DMS 273 treated with DMSO at 0.1 percent for 48 hours (cell line): ENCODE data around the gene GPR17.

ENCODE experiments used
- DNase-seq: peaks from one replicate; lab custom pipeline; 2025; lab: John Stamatoyannopoulos, UW

GPR17 gene

GRCh38 chr2:127654838-127655175 is 8.9 kb downstream of the GPR17 start:
- no peak for DNase-seq

- DNase-seq, result no peak
Observed at GRCh38 chr2:127655209-127656073, 9.5 kb downstream of the GPR17 start.

DNA sequence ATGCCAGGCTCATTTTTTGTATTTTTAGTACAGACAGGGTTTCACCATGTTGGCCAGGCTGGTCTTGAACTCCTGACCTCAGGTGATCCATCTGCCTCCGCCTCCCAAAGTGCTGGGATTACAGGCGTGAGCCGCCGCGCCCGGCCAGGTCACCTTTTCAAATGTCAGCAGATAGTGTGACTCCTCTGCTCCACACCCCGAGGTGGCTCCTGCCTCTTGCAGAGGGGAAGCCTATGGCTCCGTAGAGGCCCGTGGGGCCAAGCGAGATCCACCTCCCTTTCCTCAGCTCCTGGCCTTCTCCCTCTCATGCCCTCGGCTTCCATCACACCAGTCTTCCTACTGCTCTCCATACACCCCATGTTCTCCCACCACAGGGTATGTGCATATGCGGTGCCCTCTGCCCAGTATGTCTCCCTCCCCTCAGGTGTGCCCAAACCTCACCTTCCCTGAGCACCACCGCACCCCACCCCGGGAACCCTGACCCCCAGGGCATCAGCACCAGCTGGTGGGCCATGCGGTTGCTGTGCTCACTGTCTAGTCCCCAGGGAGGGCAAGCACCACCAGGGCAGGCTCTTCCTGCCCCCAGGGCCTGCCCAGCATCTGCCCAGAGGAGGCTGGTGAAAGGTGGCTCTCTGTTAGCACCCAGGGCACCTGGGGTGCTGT is 10.7 kb downstream of the GPR17 start:
- DNase-seq, result no peak

- no peak for DNase-seq
Observed at GRCh38 chr2:127657232-127657595, 11.3 kb downstream of the GPR17 start.

DNA sequence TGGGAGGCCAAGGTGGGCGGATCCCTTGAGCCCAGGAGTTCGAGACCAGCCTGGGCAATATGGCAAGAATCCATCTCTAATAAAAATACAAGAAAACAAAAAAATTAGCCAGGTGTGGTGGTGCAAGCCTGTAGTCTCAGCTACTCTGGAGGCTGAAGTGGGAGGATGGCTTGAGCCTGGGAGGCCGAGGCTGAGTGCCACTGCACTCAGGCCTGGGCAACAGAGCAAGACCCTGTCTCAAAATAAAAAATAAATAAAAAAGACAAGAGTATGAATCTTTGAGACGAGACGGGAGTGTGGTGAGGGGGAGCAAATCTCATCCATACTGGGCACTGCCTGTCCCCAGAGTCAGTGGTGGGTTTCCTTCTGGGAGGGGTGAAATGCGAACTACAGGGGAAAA is 12.2 kb downstream of the GPR17 start:
- DNase-seq, result no peak

- no peak for DNase-seq
Observed at GRCh38 chr2:127658641-127659407, 12.9 kb downstream of the GPR17 start.

DNA sequence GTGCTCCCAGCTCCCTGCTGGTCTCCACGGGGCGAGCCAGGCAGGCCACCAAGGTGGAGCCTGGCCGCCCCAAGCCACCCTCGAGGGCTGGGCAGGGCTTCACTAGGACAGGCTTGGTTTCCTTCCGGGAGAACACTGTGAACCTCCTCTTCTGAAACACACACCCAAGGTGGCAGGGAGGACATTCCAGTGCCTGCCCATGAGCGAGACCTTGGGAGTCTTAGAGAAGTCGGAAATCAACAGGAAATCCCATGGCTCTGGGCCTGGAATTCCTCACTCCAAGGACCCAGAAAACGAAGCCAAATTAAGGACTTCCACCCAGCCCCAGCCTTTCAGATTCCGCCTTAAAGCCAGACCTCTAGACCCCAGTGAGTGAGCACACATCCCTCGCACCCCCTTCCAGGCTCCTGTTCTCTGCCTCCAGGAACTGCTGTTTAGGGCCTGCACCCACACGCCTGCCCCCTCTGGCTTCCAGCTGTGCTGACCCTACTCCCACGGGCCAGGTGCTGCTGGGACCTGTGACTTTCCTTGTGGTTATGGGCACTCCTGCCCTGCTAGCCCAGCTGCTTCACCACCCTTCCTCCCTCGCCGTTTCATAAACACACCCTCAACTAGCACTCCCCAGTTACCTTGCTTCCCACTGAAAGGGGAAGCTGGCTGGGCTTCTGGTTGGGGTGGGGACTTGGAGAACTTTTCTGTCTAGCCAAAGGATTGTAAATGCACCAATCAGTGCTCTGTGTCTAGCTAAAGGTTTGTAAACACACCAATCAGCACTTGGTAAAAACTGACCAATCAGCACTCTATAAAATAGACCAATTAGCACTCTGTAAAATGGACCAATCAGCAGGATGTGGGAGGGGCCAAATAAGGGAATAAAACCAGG is 13.7 kb downstream of the GPR17 start:
- no peak for DNase-seq

DNA sequence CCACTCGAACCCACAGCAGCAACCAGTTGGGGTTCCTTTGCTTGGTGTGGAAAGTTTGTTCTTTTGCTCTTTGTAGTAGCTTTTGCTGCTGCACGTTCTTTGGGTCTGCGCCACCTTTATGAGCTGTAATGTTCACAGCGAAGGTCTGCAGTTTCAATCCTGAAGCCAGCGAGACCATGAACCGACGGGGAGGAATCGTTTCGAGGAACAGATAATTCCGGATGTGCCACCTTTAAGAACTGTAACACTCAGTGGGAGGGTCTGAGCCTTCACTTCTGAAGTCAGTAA is 14.3 kb downstream of the GPR17 start:
- DNase-seq, result no peak

DNA sequence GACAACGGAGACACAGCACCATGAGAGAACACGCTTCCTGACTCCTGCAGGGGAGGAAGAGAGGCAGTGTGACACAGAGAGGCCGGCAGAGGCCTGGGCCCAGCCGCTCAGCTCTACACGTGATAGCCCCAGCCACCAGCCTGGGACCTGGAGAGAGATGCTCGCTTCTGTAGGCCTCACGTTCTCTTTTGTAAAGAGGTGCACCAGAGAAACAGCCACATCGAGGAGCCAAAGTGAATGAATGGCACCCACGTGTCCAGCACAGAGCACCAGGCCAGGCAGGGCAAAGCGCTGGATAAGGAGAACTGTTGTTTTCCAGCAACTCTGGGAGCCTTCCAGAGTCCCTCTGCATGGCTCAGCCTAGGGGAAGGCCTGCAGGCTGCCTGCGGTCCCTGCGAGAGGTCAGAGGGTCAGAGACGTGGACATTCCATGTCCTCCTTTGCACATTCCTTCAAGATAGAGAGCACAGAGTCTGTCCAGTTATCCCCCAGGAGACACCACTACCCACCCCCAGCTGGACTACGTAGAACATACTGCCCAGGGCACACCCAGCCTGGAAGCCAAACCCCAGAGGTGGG is 15.2 kb downstream of the GPR17 start:
- DNase-seq, result no peak

DNA sequence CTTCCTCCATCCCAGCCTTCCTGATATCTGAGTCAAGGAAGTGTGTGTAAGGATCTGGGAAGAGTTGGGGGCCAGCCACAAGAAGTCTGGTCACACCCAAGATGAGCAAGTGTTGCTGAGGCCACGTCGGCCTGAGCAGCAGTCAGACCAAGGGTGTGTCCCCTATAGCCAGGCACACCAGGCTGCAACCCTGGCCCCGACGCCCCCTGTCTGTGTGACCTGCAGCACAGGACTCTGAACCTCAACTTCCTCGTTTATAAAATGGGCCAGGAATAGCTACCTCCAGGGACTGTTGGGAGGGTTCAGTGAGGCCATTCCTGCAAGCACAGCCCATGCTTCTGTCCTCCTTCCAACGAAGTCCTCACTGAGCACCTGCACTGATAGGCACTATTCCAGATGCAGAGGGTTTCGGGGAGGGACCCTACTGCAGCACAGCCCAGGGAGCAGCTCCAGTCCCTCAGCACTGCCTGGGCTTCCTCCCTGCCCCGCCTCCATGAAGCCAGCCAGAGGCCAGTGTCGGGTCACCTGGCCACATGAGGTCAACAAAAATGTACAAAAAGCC is 16.1 kb downstream of the GPR17 start:
- no peak for DNase-seq

GRCh38 chr2:127662937-127663565 is 17.1 kb downstream of the GPR17 start:
- no peak for DNase-seq

DNA sequence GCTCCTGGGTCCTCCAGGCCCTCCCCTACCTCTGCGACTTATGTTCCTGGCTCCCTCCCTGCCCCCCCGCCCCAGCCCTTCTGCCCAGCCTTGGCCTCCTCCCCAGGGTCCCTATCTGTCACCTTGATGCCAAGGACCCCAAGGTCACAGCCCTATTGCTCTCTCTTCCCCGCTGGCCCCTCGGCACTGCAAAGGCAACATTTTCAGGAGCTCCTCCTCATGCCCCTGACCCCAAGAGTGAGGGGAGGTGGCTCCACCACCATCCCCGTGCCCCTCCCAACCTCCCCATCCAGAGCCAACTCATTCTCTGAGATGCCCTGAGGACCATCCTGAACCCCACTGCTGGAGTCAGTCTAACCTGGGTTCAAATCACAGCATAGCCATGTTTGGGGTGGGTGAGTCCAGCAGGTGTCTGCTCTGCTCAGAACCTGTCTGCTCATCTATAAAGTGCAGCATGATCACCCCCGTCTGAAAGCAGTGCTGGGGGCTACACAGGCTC is 17.7 kb downstream of the GPR17 start:
- DNase-seq, result no peak

DNA sequence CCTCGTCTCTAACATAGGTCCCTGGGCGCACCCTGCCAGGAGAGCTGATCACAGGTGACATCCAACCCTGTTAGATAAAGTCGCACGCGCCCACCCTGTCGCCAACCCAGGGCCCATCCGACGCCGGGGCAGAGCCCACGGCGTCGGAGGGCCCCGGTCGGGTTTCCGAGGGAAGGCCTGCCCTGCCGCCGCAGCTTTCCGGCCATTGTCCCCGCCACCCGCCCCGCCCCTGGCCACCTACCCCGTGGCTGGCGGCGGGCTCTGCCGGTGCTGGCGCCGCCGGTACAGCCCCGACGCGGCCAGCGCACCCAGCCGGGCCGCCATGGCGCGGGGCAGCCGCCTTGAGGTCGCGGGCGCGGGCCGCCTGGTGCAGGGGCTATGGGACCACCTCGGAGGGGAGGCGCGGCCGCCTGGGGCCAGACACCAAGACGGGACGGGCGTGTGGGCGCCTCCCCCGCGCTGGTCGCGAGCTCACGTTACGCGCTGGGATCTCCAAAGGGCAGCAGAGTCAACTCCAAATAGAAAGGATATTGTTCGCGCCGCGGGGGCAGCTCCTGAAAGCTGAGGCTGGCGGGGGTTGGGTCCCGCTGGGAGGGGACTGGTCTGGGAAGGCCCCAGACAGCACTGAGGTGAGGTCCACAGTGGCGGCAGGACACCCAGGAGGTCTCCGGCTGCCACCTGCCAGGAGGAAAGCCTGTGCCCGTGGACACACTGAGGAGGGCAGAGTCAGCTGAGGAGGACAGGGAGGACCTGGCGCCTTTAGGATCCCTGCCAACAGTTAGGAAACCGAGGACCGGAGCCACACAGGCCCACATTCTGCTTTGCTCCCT is 18.3 kb downstream of the GPR17 start:
- no peak for DNase-seq

- no peak for DNase-seq
Observed at GRCh38 chr2:127664895-127665225, 18.9 kb downstream of the GPR17 start.

GRCh38 chr2:127665267-127665893 is 19.4 kb downstream of the GPR17 start:
- DNase-seq, result no peak

DNA sequence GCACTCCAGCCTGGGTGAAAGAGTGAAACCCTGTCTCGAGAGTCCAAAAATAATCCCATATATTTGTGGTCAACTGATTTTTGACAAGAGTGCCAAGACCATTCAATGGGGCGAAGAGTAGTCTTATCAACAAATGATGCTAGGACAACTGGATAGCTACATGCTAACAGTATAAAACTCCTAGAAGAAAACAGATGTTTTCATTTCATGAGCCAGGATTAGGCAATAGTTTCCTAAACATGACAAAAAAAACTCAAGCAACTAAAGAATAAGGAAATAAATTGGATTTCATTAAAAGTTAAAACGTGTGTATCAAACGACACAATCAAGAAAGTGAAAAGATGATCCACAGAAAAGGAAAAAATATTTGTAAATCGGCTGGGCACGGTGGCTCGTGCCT is 23.1 kb downstream of the GPR17 start:
- no peak for DNase-seq

DNA sequence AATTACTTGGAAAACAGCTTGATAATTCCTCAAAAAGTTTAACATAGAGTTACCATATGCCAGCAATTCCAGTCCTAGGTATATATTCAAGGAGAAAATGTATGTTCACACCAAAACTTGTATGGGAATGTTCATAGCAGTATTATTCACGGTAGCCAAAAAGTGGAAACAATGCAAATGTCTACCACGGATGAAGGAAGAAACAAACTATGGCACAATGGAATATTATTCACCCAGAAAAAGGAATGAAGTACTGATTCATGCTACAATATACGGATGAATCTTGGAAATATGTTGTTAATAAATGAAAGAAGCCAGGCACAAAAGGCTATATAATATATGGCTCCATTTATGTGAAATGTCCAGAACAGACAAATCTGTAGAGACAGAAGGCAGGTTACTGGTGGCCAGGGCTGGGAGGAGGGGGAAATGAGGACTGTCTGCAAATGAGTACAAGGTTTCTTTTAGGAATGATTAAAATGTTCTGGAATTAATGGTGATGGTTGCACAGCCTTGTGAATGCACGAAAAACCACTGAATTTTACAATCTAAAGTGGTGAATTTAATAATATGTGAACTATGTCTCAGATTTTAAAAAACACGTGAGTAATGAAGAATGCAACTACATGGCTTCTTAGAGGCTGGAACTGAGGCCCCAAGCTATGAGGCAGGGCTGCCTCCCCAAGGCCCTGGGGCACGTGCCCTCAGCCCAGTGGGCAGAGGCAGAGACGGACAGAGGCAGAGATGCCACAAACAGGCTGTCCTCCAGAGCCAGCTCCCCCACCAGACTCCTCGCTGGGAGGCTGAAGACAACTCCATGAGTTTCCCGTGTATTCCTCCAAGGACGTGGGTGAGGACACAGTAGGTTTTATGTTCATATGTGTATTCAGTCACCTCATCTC is 24.4 kb downstream of the GPR17 start:
- DNase-seq, result no peak

DNA sequence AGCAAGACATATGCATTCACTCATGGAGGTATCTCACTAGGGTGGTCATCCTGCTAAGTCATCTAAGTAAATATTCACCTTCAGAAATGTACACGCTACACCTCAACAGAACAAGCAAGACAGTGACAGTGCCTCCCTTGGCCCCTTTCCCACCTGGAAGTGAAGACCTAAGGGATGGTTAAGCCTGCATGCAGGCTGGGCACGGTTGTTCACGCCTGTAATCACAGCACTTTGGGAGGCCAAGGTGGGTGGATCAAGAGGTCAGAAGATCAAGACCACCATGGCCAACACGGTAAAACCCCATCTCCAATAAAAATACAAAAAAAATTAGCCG is 25.0 kb downstream of the GPR17 start:
- no peak for DNase-seq
